Peyer's patch (tissue), 4 donors: ENCODE data around the gene FBH1. TPM values are rescaled to one million over a fixed set of nuclear protein-coding genes. Genes with fewer than 3 reads are reported as not detected.

Experiments
- DNase-seq, 3 donors: peaks; one replicate each; pipeline ENCODE4 v3.0.0-alpha.2; 2017 to 2019
- H3K27ac ChIP-seq, 4 donors: fragments of 200-600 bp; sonication (generic); one replicate each; pipeline ENCODE4 v1.5.1; 2016 to 2019
- H3K27me3 ChIP-seq, 2 donors: fragments of 200-600 bp; sonication (generic); one replicate each; pipeline ENCODE4 v1.5.1; 2019
- H3K36me3 ChIP-seq, 3 donors: fragments of 200-600 bp; sonication (generic); one replicate each; pipeline ENCODE4 v1.5.1; 2016 to 2019
- H3K4me1 ChIP-seq, 4 donors: fragments of 200-600 bp; sonication (generic); one replicate each; pipeline ENCODE4 v1.5.1; 2016 to 2019
- H3K4me3 ChIP-seq, 4 donors: fragments of 200-600 bp; sonication (generic); 1 replicate in 3 of 4; 2 replicates in 1 of 4; pipeline ENCODE4 v1.5.1; 2016 to 2019; ENCODE audit warnings: mild to moderate bottlenecking in 1 of 4
- H3K9me3 ChIP-seq, 4 donors: fragments of 200-600 bp; sonication (generic); one replicate each; pipeline ENCODE4 v1.5.1; 2016 to 2019; ENCODE audit warnings: mild to moderate bottlenecking in 1 of 4
- CTCF ChIP-seq, 6 experiments: fragments of 450-650 bp in 4 of 6; fragments of 200-600 bp in 2 of 6; sonication (generic) in 1 of 6; IDR thresholded peaks; one replicate each; pipeline ENCODE4 v1.5.1; 2017 to 2019; ENCODE audit warnings: antibody characterized with exemption in 6 of 6, mild to moderate bottlenecking in 3 of 6, moderate library complexity in 1 of 6
- POLR2A ChIP-seq, 2 donors: fragments of 450-650 bp; IDR thresholded peaks; one replicate each; pipeline ENCODE4 v1.5.1; 2017; ENCODE audit warnings: antibody characterized with exemption in 2 of 2, mild to moderate bottlenecking in 2 of 2, moderate library complexity in 2 of 2
- total RNA-seq, 4 donors: library from RNA; depleted of rRNA; stranded (reverse); fragments of >200 nt; gene quantifications; one replicate each; pipeline ENCODE4 v1.1.0, GENCODE V29; 2016

FBH1 gene
- total RNA-seq: 100 to 1,000 TPM; 101 to 169 (median 138) TPM

- Histone ChIP-seq H3K4me3 (peak within 1 kb of the TSS; percentile 81 to 100 (median 96)), H3K36me3 (peaks cover 0 to 12% (median 0%) of the 10 kb centered on the region in 3 donors), H3K9me3 (no peaks in the 10 kb centered on the region), H3K27ac (peak within 1 kb of the TSS; percentile 77 to 96 (median 88)), H3K4me1 (peaks cover 0 to 37% (median 9%) of the 10 kb centered on the region in 4 donors), H3K27me3 (no peaks in the 10 kb centered on the region)
- TF ChIP-seq POLR2A (IDR thresholded peaks at IDR 0.05) (peak; percentile 79 to 82), CTCF (IDR thresholded peaks at IDR 0.05) (peak in 1 of 6 experiments; percentile 3)
- DNase-seq: peak; percentile 96 to 100 (median 99)
Observed at GRCh38 chr10:5889624-5890451, at the start of gene FBH1, which contains the start of gene ANKRD16. FBH1 (plus strand) TSS chr10:5890243; CDS start chr10:5890346, 103 bp downstream. ANKRD16 (minus strand) TSS chr10:5889893; CDS start chr10:5889354, 539 bp downstream.

GRCh38 chr10:5840314-5841307 lies 49.4 kb upstream of the FBH1 start:
- peaks cover 0 to 8% (median 3%) of the 10 kb centered on the region in 4 donors for H3K4me1 ChIP-seq
- H3K9me3 ChIP-seq: no peaks in the 10 kb centered on the region
- no peaks in the 10 kb centered on the region for H3K27me3 ChIP-seq
- peak in 2 of 3 donors; percentile 85 to 87 for DNase-seq
- peak overlapping the region in 2 of 4 donors; percentile 73 to 92 for H3K27ac ChIP-seq
- H3K4me3 ChIP-seq: peak overlapping the region in 2 of 4 donors; percentile 11 to 38
- H3K36me3 ChIP-seq: no peaks in the 10 kb centered on the region
- TF ChIP-seq CTCF (IDR thresholded peaks at IDR 0.05) (no peak), POLR2A (IDR thresholded peaks at IDR 0.05) (no peak)

GRCh38 chr10:5841965-5842364 lies 48.1 kb upstream of the FBH1 start:
- H3K27me3 ChIP-seq: no peaks in the 10 kb centered on the region
- no peak for DNase-seq
- no peak for TF ChIP-seq POLR2A (IDR thresholded peaks at IDR 0.05)
- no peak for TF ChIP-seq CTCF (IDR thresholded peaks at IDR 0.05)
- no peaks in the 10 kb centered on the region for H3K9me3 ChIP-seq
- no peak overlapping the region for H3K4me3 ChIP-seq
- H3K36me3 ChIP-seq: no peaks in the 10 kb centered on the region
- peaks cover 0 to 8% (median 3%) of the 10 kb centered on the region in 4 donors for H3K4me1 ChIP-seq
- H3K27ac ChIP-seq: peak overlapping the region in 1 of 4 donors; percentile 92

- no peak overlapping the region for H3K4me3 ChIP-seq
- H3K4me1 ChIP-seq: peaks cover 0 to 8% (median 3%) of the 10 kb centered on the region in 4 donors
- no peak for TF ChIP-seq CTCF (IDR thresholded peaks at IDR 0.05)
- TF ChIP-seq POLR2A (IDR thresholded peaks at IDR 0.05): no peak
- H3K36me3 ChIP-seq: no peaks in the 10 kb centered on the region
- DNase-seq: no peak
- no peaks in the 10 kb centered on the region for H3K9me3 ChIP-seq
- H3K27ac ChIP-seq: peak overlapping the region in 1 of 4 donors; percentile 68
- no peaks in the 10 kb centered on the region for H3K27me3 ChIP-seq
Observed at GRCh38 chr10:5843686-5844344, 46.2 kb upstream of the FBH1 start.
